Stimulated activated CD8-positive, alpha-beta memory T cell treated with anti-CD3 and anti-CD28 coated beads, Interleukin-4, amount 100 ng/mL, for 24 hours (primary cell): ENCODE measurements around the gene SERPINB13.

ENCODE experiments used
- DNase-seq: peaks from one replicate; pipeline ENCODE4 v3.0.0-alpha.2; 2020; ENCODE audit warnings: low read depth

Gene SERPINB13

DNA sequence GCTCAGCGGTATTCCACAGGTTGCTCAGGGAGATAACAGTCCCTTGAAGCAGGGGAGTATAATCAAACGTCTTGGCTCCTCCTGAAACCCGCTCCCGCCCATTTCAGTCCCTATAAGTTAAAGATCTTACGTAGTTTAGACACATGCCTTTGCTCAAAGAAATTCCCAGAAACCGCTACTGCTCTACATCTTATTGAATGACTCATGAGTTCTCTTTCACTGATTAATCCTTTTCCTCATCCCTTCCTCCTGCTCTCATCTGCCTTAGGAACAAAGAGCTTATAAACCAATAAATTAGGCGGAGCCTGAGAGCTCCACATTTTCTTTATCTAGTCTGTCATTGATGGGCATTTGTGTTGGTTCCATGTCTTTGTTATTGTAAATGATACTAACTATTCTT, 61.1 kb downstream of the SERPINB13 start:
- DNase-seq, result no peak
